Dedifferentiated amniotic fluid mesenchymal stem cell (primary cell): ENCODE data around the gene SHKBP1.

ENCODE experiments used
- DNase-seq: peaks from one replicate; pipeline ENCODE4 v3.0.0-alpha.2; 2016; ENCODE audit errors: extremely low spot score

Gene SHKBP1

DNA sequence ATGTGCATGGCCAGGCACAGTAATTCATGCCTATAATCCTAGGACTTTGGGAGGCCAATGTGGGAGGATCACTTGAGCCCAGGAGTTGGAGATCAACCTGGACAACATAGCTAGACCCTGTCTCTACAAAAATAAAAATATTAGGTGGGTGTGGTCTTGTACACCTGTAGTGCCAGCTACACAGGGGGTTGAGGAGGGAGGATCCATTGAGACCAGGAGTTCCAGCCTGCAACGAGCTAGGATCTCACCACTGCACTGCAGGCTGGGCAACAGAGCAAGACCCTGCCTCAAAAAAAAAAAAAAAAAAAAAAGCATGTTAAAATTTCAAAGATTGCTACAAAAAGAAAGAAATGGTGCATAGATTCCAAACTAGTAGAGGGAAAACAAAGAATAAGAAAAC is 61.7 kb downstream of the SHKBP1 start:
- DNase-seq, result no peak

DNA sequence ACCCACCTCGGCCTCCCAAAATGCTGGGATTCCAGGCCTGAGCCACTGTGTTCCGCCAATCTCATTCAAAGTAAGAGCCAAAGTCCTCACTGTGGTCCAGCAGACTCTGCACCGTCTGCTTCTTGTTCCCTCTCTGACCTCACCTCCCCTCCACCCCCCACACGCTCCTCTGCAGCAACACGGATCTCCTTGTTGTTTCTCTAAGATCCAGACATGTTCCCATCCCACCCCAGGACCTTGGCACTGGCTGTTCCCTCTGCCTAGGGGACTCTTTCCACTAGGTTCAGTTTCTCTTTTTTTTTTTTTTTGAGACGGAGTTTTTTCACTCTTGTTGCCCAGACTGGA is 62.9 kb downstream of the SHKBP1 start:
- DNase-seq, result no peak

DNA sequence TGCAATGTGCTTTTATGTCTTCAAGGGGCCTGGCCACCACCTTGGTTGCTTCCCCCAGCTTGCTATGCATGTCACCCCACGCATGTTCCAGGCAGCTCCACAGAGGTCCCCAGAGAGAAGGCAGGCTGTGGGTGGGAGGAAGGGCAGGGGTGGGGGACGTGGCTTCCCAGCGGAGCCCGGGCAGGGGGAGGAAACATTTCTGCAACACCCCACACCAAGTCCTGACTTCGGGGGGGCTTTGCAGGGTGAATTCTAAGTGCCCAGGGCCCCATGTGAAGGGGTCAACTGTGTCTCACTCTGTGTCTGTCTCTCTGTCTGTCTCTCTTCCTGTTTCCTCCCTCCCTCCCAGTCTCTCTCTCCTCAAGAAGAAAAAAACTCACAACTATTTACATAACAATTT is 64.1 kb downstream of the SHKBP1 start:
- DNase-seq, result no peak
